GM19395 (cell line): Measurements from ENCODE around the gene DUSP10.

Experiments
- ATAC-seq: cut with Tn5 transposase; IDR thresholded peaks from one replicate; pipeline ENCODE4 v1.9.1; 2021; ENCODE audit warnings: mild to moderate bottlenecking, moderate library complexity; ENCODE audit not compliant: unreplicated experiment

The DUSP10 gene

DNA sequence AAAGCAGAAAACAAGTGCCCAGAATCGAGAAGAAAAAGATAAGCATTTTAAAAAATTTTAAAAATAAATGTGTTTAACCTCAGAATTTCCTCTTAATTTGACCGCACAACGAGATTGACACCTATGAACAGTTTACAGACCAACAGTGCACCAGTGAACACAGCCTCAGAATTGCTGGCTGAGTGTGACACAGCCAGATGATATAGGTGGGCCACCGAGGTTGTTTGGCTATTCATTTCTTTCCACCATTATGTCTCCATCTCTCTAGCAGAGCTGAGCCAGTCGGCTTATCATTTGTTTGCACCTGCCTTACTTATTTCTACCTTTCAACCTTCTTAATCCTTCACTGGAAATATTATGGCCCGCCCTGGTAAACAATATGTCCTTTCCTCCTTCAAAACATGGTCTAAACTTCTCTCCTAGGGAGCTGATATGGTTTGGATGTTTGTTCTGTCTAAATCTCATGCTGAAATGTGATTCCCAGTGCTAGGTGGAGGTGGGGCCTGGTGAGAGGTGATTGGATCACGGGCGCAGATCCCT is 86.1 kb downstream of the DUSP10 start:
- ATAC-seq = no peak
